HG03103 (cell line): ENCODE results near the gene ARL16.

Experiments used
- ATAC-seq: cut with Tn5 transposase; IDR thresholded peaks from one replicate; pipeline ENCODE4 v1.9.1; 2021; ENCODE audit warnings: low read depth; ENCODE audit not compliant: unreplicated experiment

ARL16 gene

GRCh38 chr17:81648013-81648706 lies 35.4 kb downstream of the ARL16 start:
- no peak for ATAC-seq

- ATAC-seq = no peak
These were observed 36.0 kb downstream of the ARL16 start for GRCh38 chr17:81647640-81648012.

DNA sequence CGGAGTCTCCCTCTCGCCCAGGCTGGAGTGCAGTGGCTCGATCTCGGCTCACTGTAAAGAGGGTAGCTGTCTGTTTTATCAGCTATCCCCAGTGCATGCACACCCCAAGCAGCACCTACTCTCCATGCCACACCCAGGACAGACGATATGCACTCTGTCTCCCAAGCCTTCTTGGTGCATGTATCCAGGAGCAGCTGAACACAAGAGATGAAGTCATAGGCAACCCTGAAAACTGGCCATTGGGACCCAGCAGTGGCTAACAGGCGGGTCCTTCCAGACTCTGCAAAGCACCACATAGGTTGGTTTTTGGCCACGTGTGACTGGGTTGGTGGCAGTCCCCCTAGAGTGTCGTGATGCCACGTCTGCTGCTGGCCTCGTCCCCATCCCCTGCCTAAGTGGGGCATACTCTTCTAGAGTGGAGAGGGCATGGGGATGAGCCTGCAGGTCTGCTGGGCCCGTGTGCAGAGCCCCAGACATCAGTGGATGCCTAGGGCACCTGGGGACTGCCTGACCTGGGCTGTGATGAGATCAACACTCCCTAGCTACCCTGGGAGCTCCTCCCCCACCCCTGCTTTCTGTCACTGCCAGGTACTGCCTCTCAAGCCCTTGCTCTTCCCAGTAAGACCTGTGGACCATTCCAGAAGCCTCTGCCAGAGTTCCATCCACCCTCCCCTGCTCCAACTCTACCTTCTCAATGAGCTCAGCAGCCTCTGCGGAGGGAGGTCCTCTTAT lies 36.6 kb downstream of the ARL16 start:
- no peak for ATAC-seq

DNA sequence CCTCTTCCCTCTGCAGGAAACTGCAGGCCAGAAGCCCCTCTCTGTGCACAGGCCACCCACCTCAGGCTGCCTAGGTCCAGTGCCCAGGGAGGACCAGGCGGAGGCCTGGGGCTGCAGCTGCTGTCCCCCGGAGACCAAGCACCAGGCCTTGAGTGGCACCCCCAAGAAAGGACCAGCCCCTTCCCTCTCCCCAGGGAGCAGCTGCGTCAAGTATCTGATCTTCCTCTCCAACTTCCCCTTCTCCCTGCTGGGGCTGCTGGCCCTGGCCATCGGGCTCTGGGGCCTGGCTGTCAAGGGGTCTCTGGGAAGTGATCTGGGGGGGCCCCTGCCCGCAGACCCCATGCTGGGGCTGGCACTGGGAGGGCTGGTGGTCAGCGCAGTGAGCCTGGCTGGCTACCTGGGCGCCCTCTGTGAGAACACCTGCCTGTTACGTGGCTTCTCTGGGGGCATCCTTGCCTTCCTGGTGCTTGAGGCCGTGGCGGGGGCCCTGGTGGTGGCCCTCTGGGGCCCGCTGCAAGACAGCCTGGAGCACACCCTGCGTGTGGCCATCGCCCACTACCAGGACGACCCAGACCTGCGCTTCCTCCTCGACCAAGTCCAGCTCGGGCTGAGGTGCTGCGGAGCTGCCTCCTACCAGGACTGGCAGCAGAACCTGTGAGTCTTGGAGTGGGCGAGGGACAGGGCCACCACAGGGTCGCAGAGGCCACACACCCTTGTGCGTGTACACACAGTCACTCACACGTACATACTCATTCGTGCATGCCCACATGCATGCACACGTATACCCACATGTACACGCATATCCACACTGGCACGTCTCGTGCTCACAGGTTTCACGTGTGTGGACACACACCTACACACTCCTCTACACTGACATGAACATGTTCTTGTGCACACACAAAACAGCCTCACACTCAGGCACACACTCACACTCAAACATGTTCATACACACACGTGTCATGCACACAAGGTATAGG lies 38.3 kb downstream of the ARL16 start:
- no peak for ATAC-seq

- no peak for ATAC-seq
These were observed 39.1 kb downstream of the ARL16 start for GRCh38 chr17:81644496-81644895.

DNA sequence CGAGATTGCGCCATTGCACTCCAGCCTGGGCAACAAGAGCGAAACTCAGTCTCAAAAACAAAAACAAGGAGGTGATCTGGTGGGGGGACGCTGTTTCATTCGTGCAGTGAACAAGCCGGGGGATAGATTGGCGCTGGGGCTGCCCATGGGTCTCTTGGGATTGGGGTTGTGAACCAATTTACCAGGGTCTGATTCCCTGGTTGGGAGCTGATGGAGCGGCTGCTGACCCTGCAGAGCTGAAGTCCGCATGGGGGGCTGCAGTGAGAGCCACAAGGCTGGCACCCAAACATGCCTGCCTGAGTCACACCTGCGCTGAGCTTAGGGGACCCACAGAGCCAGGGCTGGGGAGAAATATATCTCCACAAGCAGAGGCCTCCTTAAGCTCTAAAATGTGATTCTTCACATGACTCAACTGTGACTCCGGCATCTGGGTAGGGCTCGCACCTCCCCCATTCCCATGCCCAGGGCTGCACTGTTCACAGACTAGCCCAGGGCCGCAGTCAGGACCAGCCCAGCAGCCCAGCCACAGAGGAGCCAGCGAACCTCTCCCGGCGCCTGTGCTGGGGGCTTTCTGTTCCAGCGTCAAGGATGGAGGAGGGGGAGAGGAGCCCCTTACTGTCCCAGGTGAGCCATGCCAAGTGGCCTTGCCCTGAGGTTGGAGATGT lies 41.6 kb downstream of the ARL16 start:
- no peak for ATAC-seq

GRCh38 chr17:81640011-81640410 lies 43.6 kb downstream of the ARL16 start:
- ATAC-seq = no peak

DNA sequence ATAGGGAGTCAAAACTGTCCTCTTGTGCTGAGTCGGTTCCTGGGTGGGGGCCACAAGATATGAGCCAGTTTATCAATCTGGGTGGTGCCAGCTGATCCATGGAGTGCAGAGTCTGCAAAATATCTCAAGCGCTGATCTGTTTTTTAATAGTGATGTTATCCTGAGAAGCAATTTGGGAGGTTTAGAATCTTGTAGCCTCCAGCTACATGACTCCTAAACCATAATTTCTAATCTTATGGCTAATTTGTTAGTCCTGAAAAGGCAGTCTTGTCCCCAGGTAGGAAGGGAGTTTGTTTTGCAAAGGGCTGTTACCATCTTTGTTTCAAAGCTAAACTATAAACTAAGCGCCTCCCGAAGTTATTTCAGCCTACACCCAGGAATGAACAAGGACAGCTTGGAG lies 44.9 kb downstream of the ARL16 start:
- ATAC-seq = no peak

DNA sequence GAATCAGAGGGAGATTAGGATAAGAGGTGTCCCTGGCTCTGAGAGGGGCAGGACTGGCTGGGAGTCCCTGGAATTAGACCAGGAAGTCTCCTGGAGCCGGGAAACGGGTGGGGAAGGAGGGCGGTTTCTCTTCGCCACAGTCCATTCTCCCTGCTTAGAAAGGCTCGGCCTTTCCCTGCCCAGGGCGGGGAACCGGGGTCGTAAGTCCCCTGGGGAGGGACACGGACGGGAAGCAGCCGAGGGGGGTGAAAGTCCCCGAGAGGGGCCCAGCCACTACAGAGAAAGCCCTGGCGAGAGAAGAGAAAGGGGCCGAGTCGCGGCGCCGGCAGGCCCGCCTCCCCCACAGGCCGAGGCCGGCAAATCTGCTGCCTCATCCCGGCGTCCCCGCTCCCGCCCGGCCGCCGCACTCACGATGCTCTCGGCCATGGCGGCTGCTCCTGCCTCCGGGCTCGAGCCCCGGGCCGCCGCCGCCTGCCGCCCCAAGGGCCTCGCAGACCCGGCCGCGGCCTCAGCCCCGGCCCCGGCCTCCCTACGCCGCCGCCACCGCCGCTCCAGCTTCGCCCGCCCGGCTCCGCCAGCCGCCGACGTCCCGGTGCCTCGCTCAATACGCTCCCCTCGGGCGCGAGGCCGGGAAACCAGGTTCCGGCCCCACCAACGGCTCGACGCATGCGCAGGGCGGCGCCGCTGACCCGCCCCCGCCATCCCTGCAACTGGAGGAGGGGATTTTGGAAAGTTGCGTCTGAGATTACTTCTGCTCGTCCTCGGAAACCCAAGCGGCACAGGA lies 46.9 kb downstream of the ARL16 start, which contains the start of the genes NPLOC4 and TSPAN10:
Gene NPLOC4 (minus strand): TSS at position 608 of the 784 bp plus-strand sequence. CDS start 182 bp downstream, at position 426.
Gene TSPAN10 (plus strand): TSS at position 692 of the 784 bp plus-strand sequence. CDS start 5,217 bp downstream, outside the sequence.
- ATAC-seq = peak; percentile 88

GRCh38 chr17:81635973-81636504 lies 47.6 kb downstream of the ARL16 start:
- ATAC-seq = no peak

DNA sequence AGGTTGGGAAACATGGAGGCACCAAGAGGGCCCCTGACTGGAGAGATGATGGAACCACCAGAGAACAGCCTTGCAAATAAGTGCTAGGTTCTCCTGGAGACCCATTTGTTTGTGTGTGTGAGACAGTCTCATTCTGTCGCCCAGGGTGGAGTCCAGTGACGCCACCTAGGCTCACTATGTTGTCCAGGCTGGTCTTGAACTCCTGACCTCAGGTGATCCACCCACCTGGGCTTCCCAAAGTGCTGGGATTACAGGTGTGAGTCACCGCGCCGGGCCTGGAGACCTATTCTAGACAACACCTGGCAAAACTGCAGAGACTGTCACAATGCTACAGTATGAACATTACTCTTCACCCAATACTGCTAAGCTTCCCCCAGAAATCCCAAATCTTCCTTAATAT lies 48.2 kb downstream of the ARL16 start:
- ATAC-seq = no peak

GRCh38 chr17:81631482-81631881 lies 52.1 kb downstream of the ARL16 start:
- no peak for ATAC-seq
